C4-2B (cell line): ENCODE data around the gene C1QBP.

Experiments
- ZFX ChIP-seq: fragments of 450-650 bp; IDR thresholded peaks from 2 replicates; pipeline ENCODE4 v1.6.1; 2017
- TF ChIP-seq, protein P1 (sequence below): fragments of 450-650 bp; conservative IDR thresholded peaks from 2 replicates; pipeline ENCODE4 v1.5.1; 2017; ENCODE audit warnings: mild to moderate bottlenecking

DNA sequence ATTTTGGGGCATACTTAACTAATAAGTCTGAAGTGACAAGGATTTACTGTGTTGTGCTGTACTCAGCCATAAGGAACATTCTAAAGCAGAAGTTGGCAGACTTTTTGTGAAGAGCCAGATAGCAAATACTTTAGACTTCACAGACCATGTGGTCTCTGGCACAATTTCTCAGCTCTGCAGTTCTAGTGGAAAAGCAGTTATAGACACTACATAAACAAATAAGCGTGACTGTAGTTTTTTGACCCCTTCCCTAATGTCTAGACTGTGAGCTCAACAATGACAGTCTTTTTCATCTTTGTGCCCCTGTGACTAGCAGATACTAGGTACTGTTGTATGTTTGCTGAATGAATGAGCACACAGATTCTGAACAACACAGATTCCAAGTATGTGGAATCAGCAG, 14.0 kb downstream of the C1QBP start:
- TF ChIP-seq, protein P1, sequence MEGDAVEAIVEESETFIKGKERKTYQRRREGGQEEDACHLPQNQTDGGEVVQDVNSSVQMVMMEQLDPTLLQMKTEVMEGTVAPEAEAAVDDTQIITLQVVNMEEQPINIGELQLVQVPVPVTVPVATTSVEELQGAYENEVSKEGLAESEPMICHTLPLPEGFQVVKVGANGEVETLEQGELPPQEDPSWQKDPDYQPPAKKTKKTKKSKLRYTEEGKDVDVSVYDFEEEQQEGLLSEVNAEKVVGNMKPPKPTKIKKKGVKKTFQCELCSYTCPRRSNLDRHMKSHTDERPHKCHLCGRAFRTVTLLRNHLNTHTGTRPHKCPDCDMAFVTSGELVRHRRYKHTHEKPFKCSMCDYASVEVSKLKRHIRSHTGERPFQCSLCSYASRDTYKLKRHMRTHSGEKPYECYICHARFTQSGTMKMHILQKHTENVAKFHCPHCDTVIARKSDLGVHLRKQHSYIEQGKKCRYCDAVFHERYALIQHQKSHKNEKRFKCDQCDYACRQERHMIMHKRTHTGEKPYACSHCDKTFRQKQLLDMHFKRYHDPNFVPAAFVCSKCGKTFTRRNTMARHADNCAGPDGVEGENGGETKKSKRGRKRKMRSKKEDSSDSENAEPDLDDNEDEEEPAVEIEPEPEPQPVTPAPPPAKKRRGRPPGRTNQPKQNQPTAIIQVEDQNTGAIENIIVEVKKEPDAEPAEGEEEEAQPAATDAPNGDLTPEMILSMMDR, result no peak
- no peak for TF ChIP-seq ZFX
